Measurements from ENCODE around the gene BIRC6. TPM values are rescaled to one million over a fixed set of nuclear protein-coding genes. Genes with fewer than 3 reads are reported as not detected.
A peak's percentile ranks its signal among the peaks of the same experiment; 100 is the strongest.

The BIRC6 gene
- polyA plus RNA-seq, 1 experiment: 53.7 TPM

DNA sequence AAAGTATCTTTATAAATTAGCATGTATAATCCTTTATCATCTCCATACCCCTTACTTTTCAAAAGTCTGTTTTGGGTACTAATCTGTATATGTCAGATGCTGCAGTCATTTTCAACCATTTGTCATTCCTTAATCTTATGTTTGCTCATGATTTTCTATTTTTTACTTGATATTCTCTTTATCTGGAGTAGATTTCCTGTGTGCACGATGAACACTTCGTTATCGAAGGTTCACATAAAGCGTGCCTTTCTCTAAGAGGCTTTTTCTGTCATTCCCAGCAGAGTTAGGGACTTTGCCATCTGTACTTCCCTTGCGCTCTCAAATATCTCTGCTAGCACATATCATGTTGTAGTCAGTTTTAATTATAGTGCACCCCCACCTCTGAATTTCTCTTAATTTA, 123.2 kb downstream of the BIRC6 start:
- Histone ChIP-seq H3K27me3 (ENCODE audit: control insufficient read depth, insufficient read depth, low read length) (no peaks in the 10 kb centered on the region), H3K36me3 (ENCODE audit: control insufficient read depth, insufficient read depth, low read length) (peaks cover 2% of the 10 kb centered on the region), H3K4me3 (ENCODE audit: low read depth, low read length) (no peak overlapping the region)
- CTCF ChIA-PET: no interaction called here
- TF ChIP-seq CTCF (IDR thresholded peaks at IDR 0.05; ENCODE audit: insufficient read depth, low read depth, low read length): no peak
- no peak for DNase-seq (ENCODE audit: low read depth)
- POLR2A ChIA-PET: no interaction called here

DNA sequence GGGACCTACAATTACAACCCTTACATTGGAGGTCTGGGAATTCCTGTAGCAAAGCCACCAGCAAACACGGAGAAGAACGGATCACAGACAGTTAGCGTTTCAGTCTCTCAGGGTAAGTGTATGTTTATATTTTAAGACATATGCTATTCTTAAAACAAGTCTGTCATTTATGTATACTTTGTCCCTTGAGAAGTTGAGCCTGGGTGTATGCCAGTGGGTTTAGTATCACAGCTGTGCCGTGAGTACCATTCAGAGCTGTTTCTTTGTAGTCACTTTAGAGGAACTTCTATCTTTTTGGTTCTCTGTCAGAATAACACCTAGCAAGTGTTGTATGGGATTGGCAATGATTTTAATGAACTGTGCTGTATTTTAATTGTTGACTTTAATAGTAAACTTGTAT, 125.6 kb downstream of the BIRC6 start:
- DNase-seq (ENCODE audit: low read depth): no peak
- H3K36me3 ChIP-seq (ENCODE audit: control insufficient read depth, insufficient read depth, low read length): peaks cover 3% of the 10 kb centered on the region

GRCh38 chr2:32484937-32485336, 128.1 kb downstream of the BIRC6 start:
- no peak overlapping the region for H3K4me3 ChIP-seq (ENCODE audit: low read depth, low read length)
- ChIA-PET POLR2A (no interaction called here), CTCF (interaction anchor here (0.6 to 2.2 kb wide), 2 partner anchors 12 to 14 kb away, joined by 3 to 6 read pairs; no protein-coding TSS in a partner anchor)
- peaks cover 3% of the 10 kb centered on the region for H3K36me3 ChIP-seq (ENCODE audit: control insufficient read depth, insufficient read depth, low read length)
- TF ChIP-seq CTCF (IDR thresholded peaks at IDR 0.05; ENCODE audit: insufficient read depth, low read depth, low read length): no peak
- peak; percentile 93 for DNase-seq (ENCODE audit: low read depth)
- no peaks in the 10 kb centered on the region for H3K27me3 ChIP-seq (ENCODE audit: control insufficient read depth, insufficient read depth, low read length)

More for the DNA sequence above, 125.6 kb downstream of the BIRC6 start:
- Histone ChIP-seq H3K4me3 (ENCODE audit: low read depth, low read length) (no peak overlapping the region), H3K27me3 (ENCODE audit: control insufficient read depth, insufficient read depth, low read length) (no peaks in the 10 kb centered on the region)
- TF ChIP-seq CTCF (IDR thresholded peaks at IDR 0.05; ENCODE audit: insufficient read depth, low read depth, low read length): no peak
- POLR2A ChIA-PET: no interaction called here
- CTCF ChIA-PET: interaction anchor here (0.6 kb wide), 1 partner anchor 64 kb away, joined by 3 read pairs; no protein-coding TSS in a partner anchor

DNA sequence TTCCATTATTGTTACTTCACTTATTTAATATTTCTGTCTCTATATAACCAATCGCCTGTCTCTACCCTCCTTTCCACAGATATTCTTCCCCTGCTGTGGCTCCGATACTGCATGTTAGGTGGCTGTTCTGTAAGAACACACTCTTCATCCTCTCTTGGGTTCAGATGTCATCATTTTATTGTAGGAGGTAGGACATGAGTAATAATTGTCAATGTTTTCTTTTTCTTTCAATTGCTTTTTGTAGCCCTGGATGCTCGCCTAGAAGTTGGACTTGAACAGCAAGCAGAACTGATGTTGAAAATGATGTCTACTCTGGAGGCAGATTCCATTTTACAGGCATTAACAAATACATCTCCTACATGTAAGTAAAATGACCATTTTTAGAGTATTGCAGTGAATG, 128.6 kb downstream of the BIRC6 start:
- no peaks in the 10 kb centered on the region for H3K27me3 ChIP-seq (ENCODE audit: control insufficient read depth, insufficient read depth, low read length)
- ChIA-PET POLR2A (no interaction called here), CTCF (interaction anchor here (0.6 to 2.2 kb wide), 2 partner anchors 12 to 14 kb away, joined by 3 to 6 read pairs; no protein-coding TSS in a partner anchor)
- H3K4me3 ChIP-seq (ENCODE audit: low read depth, low read length): no peak overlapping the region
- peaks cover 3% of the 10 kb centered on the region for H3K36me3 ChIP-seq (ENCODE audit: control insufficient read depth, insufficient read depth, low read length)
- TF ChIP-seq CTCF (IDR thresholded peaks at IDR 0.05; ENCODE audit: insufficient read depth, low read depth, low read length): no peak
- DNase-seq (ENCODE audit: low read depth): peak; percentile 26

DNA sequence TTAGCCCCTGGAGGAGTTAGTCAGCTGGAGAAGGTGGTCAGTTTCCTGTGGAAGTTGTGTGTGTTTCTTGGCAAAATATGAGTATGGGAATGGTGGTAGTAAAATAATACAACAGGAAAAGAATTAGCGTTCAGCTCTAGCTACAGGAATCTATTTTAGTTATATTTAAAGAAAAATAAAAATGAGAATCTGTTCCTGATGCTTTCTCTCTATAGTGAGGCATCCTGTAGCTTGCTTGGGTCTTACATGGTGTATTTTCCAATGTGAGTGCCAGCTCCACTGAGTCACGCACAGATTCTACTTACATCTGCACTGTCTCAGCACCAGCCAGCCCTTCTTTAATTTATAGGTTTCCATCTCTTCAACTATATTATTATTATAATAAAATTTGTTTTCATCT, 132.2 kb downstream of the BIRC6 start:
- no peak for DNase-seq (ENCODE audit: low read depth)
- H3K36me3 ChIP-seq (ENCODE audit: control insufficient read depth, insufficient read depth, low read length): peaks cover 1% of the 10 kb centered on the region; the same call in 1 of the 2 replicates
- CTCF ChIA-PET: no interaction called here
- TF ChIP-seq CTCF (IDR thresholded peaks at IDR 0.05; ENCODE audit: insufficient read depth, low read depth, low read length): no peak
- H3K27me3 ChIP-seq (ENCODE audit: control insufficient read depth, insufficient read depth, low read length): no peaks in the 10 kb centered on the region
- H3K4me3 ChIP-seq (ENCODE audit: low read depth, low read length): no peak overlapping the region
- POLR2A ChIA-PET: no interaction called here
